ENCODE data around the gene GUCY2D.
A peak's percentile ranks its signal among the peaks of the same experiment; 100 is the strongest.

Gene GUCY2D

GRCh38 chr17:7992924-7993323 is 9.5 kb upstream of the GUCY2D start:
- DNase-seq = no peak

- DNase-seq = no peak
These were observed 8.3 kb upstream of the GUCY2D start for GRCh38 chr17:7993972-7994589.

- DNase-seq = no peak
These were observed 6.7 kb upstream of the GUCY2D start for GRCh38 chr17:7995724-7996123.

- peak; percentile 78 for DNase-seq
These were observed 5.2 kb upstream of the GUCY2D start for GRCh38 chr17:7997186-7997585.

- no peak for DNase-seq
These were observed 542 bp downstream of the GUCY2D start for GRCh38 chr17:8002721-8003593.

- no peak for DNase-seq
These were observed 1.3 kb downstream of the GUCY2D start for GRCh38 chr17:8003594-8004181.

GRCh38 chr17:8004899-8005298 is 2.5 kb downstream of the GUCY2D start:
- DNase-seq = no peak

GRCh38 chr17:8005357-8005756 is 2.9 kb downstream of the GUCY2D start:
- DNase-seq = no peak

GRCh38 chr17:8005967-8006730 is 3.7 kb downstream of the GUCY2D start:
- DNase-seq = peak; percentile 26

- DNase-seq = no peak
These were observed 4.6 kb downstream of the GUCY2D start for GRCh38 chr17:8006836-8007680.

GRCh38 chr17:8007836-8008235 is 5.4 kb downstream of the GUCY2D start:
- DNase-seq = no peak

GRCh38 chr17:8012045-8012580 is 9.7 kb downstream of the GUCY2D start:
- no peak for DNase-seq

GRCh38 chr17:8012996-8013640 is 10.7 kb downstream of the GUCY2D start:
- no peak for DNase-seq

GRCh38 chr17:8013731-8014557 is 11.5 kb downstream of the GUCY2D start:
- DNase-seq = no peak

- DNase-seq = no peak
These were observed 12.1 kb downstream of the GUCY2D start for GRCh38 chr17:8014558-8014850.

GRCh38 chr17:8015236-8015956 is 13.0 kb downstream of the GUCY2D start:
- no peak for DNase-seq

- DNase-seq = no peak
These were observed 13.7 kb downstream of the GUCY2D start for GRCh38 chr17:8015957-8016631.

- DNase-seq = peak; percentile 87
These were observed 14.4 kb downstream of the GUCY2D start for GRCh38 chr17:8016632-8017424.

- peak; percentile 63 for DNase-seq
These were observed 16.0 kb downstream of the GUCY2D start for GRCh38 chr17:8018436-8018835.

All from OCI-M1 (cell line).